Stimulated activated naive CD4-positive, alpha-beta T cell treated with Interleukin-2 at 50 U/mL for 16 hours (primary cell): Measurements from ENCODE around the gene COL19A1.

Source experiments
- DNase-seq: peaks from one replicate; lab custom pipeline; 2025; lab: John Stamatoyannopoulos, UW

COL19A1 gene

GRCh38 chr6:70225055-70225454, 358.7 kb downstream of the COL19A1 start:
- no peak for DNase-seq

DNA sequence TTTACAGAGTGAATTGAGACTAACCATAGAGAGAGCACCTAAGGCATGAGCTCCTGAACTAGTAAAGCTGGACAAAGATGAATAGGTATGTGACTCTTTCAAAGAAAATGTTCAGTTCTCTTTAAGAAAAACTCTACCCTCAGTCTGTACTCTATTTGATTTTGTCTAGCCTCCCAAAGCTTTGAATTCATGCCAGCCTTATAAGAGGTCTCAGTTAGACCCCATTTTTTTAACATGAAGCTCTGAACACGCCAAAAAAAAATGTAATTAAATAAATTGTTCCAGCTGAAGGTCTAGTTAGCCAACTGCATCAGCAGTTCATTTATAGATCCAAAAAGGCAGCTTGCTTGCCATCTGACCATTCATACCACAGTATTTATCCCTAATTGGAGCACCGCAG, 365.0 kb downstream of the COL19A1 start:
- no peak for DNase-seq

GRCh38 chr6:70234561-70235236, 368.3 kb downstream of the COL19A1 start:
- no peak for DNase-seq

DNA sequence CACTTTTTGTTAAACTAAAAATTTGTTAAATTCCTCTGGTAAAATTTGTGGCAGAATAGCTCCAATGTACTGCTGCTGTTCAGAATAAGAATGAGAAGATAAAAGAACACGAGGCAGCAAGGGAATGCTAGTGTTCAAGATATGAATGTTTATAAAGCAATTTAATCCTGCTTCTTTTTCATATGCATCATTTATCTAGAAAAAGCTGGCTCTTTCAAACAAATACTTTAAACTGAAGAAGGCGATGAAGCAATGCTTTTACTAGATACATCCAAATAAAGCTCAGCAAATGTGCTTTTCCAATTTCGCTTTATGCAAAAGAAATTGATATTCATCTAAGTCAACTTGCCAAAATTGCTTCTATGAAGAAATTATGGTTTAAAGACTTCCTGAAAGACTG, 370.0 kb downstream of the COL19A1 start:
- DNase-seq, result no peak

- DNase-seq, result no peak
Measured at GRCh38 chr6:70241031-70241430, 374.7 kb downstream of the COL19A1 start.

- DNase-seq, result no peak
Measured at GRCh38 chr6:70241991-70242420, 375.6 kb downstream of the COL19A1 start.

DNA sequence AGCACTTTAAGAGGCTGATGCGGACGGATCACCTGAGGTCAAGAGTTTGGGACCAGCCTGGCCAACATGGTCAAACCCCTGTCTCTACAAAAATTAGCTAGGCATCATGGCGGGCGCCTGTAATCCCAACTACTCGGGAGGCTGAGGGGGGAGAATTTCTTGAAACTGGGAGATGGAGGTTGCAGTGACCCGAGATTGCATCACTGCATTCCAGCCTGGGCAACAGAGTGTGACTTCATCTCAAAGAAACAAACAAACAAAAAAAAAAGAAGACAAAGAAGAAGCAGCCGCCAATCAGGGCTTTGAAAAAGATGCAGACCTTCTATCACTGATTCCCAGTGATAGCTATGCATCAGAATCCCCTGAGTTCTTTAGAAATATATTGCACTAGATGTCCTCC, 379.8 kb downstream of the COL19A1 start:
- no peak for DNase-seq

- no peak for DNase-seq
Measured at GRCh38 chr6:70252604-70253003, 386.2 kb downstream of the COL19A1 start.

DNA sequence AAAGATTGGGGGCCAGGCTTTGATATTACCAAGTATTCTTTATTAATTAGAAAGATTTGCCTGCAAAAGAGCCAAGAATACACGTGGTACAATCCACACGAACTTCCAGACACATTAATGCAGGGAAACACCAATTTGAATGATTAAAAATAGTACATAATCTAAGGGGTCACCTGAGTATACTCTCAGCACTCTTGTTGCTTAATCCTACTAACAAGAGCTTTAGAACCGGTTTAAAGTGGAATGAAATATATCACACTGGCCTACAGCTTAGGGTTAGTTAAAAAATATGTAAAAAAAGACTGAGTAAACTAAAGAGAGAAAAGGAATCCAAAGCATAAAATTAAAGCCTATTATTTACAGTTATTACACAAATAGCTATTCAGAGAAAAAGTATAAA, 387.6 kb downstream of the COL19A1 start:
- DNase-seq, result no peak

DNA sequence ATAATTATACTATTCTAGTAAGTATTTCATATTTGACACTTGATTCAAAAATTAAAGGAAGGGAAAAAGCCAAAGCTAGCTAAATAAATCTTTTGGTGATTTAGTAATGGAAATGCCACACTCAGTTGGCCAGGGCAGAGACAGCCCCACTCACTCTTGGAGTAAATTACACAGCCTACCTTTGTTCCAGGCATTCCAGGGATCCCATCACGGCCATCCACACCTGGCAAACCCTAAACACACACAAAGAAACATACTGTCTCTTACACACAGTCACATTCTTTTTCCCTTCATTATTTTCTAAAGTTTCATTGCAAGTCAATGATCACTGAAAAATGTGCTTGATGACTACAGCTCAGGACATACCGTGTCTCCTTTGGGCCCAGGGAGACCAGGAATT, 388.4 kb downstream of the COL19A1 start:
- no peak for DNase-seq

DNA sequence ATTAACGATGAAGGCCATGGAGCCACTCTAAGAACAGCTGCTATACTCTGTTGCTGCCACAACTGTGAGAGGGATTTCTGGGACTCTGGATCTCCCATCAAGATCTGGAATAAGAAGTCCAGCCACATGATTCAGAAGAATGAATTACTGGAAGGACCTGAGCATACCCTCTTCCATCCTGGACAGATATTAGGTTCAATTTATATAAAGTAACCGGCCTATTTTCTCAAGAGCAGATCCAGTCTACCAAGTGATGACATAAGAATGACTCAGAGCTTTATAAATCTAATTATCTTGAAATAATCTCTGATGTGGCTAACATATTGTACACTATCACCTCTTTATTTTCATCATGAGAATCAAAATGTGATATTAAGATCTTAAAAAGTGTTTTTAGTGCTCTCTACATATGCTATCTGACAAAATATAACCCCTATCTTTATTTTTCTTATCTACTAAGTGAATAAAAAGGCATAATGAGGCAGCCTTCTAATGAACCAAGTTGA, 391.5 kb downstream of the COL19A1 start:
- no peak for DNase-seq

GRCh38 chr6:70258483-70258882, 392.1 kb downstream of the COL19A1 start:
- DNase-seq, result no peak
